NCI-H345 treated with DMSO at 0.1 percent for 48 hours (cell line): ENCODE measurements around the gene TNNI3.
"Not testable (repeated sequence)": the region's sequence is repeated elsewhere in the genome, so short reads cannot be mapped to it uniquely, and the experiment has no call there.

Experiments
- DNase-seq: peaks from one replicate; lab custom pipeline; 2025; ENCODE audit not compliant: unreplicated experiment; lab: John Stamatoyannopoulos, UW

TNNI3 gene

DNA sequence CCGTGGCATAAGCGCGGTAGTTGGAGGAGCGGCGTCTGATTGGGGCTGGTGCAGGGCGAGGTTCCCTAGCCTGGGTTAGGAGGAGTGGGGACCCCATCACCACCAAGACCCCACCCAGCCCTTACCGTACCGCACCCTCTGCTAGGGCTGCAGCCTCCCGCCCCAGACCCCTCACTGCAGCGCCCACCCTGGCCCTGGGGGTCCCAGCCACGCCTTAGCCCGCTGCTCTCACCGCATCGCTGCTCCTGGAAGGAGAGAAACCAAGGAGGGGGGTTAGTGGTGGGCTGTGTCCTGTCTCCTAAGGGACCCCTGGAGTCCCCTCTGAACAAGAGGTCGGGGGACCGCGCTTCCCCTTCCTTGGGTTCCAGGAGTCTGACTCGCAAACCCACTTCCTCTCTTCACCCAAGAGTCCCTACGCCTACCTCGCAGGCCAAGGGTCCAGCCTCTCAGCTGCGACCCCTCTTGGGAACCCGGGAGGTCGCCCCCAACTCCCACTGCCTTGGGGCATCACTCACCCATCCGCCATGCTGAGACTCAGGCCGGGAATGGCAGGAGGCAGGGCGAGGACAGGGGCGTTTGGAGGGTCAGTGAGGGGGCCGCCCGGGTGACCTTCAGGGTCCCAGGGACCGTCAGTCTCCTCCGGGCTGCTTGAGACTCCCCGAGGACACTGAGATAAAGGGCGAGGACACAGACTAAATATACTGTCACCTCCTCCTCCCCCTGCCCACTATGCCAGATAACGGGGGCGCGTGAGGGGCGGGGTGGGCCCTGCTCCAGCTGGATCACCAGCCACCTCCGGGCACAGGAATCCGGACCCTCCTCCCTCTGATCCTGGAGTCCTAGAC, at the start of gene TNNI3:
TNNI3 (minus strand) TSS at position 669 of the 845 bp plus-strand sequence; CDS start at position 526, 143 bp downstream.
- no peak for DNase-seq

DNA sequence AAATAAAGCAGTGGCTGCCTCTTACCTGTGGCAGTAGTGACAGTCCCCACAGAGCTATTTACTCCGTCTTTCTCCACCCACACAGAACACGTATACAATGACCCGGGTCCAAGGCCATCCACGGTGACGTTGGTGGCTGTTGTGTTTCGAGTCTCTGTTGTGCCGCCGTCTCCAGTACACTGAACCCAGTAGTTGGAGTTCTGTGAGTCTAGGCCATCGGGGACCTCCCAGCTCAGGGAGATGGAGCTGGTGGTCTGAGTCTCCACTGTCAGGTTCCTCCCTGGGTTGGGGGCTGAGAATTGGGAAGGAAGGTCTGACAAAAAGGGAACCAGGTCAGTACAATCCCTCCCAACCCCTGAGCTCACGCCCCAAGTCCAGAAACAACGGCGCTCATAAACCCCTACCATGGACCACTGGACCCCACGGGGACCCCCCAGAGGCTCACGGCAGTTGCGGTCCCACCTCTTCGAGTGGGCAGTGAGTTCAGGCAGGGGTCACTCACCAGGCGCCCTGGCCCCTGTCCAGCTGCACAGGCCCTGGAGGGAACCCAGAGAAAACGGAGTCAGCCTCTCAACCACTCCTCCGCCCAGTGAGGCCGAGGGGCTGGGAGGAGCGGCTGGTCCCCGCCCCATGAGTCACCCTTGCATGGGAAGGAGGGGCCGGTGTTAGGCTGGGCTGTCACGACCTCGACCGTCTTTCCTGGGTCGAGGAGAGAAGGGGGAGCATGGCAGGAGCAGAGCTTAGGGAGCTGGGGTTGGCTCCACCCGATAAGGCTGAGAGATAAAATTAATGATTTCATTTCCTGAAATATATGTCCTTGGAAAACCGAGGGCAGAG, 49.4 kb upstream of the TNNI3 start:
- no peak for DNase-seq

GRCh38 chr19:55202199-55202598, 44.7 kb upstream of the TNNI3 start:
- DNase-seq = not testable (repeated sequence)

- no peak for DNase-seq
These were observed 42.2 kb upstream of the TNNI3 start for GRCh38 chr19:55199620-55200204.

- no peak for DNase-seq
These were observed 41.1 kb upstream of the TNNI3 start for GRCh38 chr19:55198651-55199050.

DNA sequence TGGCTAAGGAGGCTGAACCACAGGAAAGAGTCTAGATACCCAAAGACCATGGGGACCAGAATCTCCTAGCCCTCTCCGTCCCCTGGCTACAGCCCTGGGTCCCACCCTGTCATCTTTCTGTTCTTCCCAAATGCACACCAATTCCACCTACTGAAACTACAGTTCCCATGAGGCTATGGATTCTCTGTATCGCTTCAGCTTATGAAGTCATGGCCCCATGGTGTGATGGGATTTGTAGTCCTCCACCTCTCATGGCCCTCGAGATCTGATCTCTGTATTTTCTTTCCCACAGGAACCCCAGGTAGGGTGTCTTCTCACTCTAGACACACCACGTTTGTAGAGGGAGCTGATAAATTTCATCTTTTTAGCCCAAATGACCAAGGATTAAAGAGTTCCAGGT, 40.0 kb upstream of the TNNI3 start:
- DNase-seq = no peak

- DNase-seq = no peak
These were observed 39.3 kb upstream of the TNNI3 start for GRCh38 chr19:55196803-55197202.

DNA sequence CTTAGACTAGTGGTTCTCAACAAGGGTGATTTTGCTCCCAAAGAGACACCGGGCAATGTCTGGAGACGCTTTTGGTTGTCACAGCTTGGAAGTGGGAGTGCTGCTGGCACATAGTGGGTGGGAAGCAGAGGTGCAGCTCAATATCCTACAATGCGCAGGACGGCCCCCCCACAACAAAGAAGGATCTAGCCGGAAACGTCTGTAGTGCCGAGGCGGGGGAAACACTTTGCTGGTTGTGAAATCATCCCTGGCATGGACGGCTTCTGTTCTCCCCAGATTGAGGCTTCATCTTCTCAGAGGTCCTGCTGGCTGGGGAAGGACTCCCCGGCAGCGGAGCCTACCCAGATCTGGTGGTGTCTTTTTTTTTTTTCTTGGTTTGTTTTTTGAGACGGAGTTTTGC, 35.9 kb upstream of the TNNI3 start:
- DNase-seq = no peak

DNA sequence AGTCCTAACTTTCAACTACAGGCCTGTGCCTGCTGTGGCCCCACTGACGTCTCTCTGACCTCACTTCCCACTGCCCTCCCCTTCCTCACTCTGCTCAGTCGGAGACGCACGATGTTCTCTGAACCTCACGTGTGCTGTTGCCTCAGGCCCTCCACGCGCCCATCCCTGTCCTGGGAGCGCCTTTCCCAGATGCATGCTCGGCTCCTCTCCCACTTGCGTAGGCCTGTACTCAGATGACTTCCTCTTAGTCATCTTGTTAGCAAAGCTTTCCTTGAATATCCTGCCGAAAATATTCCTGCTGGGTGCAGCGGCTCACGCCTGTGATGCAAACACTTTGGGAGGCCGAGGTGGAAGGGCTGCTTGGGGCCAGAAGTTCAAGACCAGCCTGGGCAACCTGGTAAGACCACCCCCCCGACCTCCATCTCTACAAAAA, 31.9 kb upstream of the TNNI3 start:
- no peak for DNase-seq

DNA sequence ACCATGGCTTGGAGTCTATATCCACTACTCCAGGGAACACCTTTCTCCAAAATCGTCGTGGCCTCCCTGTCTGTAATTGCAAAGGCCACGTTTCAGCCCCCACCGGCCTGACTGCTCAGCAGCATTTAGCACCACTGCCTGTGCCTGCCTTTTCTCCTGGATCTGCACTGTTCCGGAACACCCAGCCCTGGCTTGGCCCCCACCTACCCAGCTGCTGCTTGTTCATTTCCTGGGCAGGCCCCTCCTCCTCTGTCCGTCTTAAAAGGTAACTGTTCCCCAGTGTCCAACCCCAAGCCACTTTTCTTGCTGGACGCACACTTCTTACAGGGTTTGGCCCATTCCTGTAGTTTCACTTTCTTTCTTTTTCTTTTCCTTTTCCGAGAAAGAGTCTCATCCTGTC, 31.1 kb upstream of the TNNI3 start:
- DNase-seq = no peak

DNA sequence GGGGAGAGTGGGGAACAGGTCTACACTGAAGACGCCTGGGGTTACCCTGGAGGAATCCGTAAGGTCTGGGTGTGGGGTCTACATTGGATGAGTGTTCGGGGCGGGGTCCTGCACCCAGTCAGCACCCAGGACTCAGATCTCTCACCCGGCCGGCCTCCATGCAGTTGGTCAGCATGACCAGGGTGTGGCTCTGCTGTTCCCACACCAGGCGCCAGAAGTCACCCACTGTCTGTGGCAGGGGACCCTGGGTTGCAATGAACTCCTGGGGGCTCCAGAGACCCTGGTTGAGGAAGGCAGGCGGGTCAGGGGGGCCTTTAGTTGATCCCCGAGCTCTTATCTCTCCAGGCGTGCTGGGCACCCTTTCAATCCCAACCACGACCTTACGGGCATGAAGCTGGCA, 28.5 kb upstream of the TNNI3 start:
- no peak for DNase-seq

DNA sequence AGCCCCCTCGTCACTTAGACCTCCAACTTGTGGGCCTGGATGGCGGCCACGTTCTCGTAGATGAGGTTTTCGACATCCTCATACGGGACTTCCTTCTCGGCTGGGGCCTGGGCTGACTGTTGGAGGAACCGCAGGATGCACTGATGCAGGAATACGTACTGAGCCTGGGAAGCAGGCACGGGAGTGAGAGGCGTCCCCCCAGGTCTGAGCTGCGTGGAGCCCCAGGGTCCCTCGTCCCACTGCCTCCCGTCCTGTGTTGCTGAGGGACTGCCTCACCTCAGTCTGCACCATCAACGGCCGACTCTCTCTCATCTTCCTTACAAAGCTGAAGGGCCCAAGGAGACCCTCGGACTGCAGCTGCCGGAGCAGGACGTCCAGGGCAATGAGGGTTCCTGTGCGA, 24.2 kb upstream of the TNNI3 start:
- no peak for DNase-seq

GRCh38 chr19:55179606-55180484, 22.3 kb upstream of the TNNI3 start, which contains the start of gene SYT5:
Gene SYT5 (minus strand): TSS chr19:55180289. CDS start chr19:55179041, 1,248 bp downstream.
- DNase-seq = no peak

DNA sequence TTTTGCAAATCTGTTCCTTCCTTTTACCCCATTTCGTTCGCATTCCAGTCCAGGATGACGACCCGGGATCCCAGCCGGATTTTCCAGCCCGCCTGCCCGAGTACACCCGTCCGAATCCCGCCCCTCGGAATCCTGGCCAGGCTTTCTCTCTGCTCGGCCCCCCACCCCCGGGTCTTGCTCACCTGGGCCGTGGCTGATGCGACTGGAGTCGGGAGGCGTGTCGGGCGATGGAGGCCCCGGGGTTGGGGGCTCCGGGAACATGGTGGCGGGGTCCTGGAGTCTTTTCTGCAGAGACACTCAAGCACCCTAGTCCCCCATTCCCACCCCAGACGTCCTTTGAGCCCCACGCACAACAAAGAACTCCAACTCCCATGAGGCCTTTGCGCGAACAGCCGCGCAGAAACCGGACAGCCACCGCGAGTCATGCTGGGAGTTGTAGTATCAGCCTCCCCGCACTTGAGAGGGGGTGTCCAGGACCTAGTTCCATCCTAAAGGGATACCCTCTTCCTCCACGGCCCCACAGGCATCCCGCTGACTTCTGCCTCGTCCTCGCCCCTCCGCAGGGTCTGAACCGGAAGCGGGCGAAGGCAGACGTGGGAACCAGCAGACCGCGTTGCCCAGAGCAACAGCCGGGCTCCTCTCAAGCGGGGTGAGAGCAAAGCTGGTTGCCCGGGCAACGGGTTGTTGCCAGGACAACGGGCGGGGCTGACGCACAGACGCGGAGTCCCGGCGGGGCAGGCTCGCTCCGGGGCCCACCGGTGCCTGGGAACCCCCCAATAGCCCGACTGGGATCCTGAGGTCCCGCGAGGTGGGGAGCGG, 21.5 kb upstream of the TNNI3 start:
- DNase-seq = peak; percentile 82

GRCh38 chr19:55176076-55176475, 18.5 kb upstream of the TNNI3 start:
- no peak for DNase-seq

DNA sequence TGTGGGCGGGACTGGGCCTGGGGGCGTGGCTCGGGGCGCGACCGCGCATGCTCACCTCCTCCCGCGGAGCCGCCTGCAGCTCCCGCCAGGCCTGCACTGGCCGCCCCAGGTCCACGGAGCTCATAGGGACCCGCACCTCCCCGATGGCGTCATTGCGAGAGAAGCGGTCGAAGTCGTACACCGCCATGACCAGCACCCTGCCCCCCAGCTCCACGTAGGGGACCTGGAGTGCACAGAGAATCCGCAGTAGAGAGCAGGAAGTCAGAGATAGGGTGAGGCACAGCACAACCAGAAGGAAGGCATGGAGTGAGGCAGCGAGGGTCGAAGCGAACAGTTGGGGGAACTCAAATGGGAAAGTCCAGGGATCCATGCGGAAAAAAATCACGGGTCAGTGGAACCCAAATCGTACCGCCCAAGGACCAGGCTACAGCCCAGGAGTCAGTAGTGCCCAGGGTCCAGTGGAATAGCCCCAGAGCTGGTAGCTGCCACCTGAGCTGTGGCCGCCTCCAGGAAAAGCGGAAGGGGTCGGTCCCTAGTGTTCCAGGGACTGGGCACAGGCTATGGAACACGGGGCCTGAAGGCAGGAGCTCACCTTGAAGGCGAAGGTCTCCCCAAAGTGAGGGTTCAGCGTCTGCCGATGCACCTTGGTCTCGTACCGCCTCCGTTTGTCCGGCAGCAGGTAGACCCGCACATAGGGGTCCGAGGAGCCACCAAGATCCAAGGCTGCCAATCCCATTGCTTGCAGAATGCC, 17.8 kb upstream of the TNNI3 start:
- DNase-seq = no peak

GRCh38 chr19:55174425-55175116, 17.0 kb upstream of the TNNI3 start:
- DNase-seq = no peak

- DNase-seq = no peak
These were observed 16.3 kb upstream of the TNNI3 start for GRCh38 chr19:55173714-55174409.
